Thoracic aorta (tissue), 2 donors: ENCODE results near the gene USP30. TPM values are rescaled to one million over a fixed set of nuclear protein-coding genes. Genes with fewer than 3 reads are reported as not detected.

Experiments
- ATAC-seq: fragments of 150-250 bp; one replicate; pipeline ENCODE4 v1.8.0; 2017; ENCODE audit warnings: low read depth; ENCODE audit not compliant: insufficient number of reproducible peaks, low FRiP score
- DNase-seq: peaks from one replicate; pipeline ENCODE4 v3.0.0-alpha.2; 2020; ENCODE audit warnings: low spot score
- H3K27ac ChIP-seq, 2 donors: fragments of 200-600 bp; sonication (generic); 1 replicate in 1 of 2; 2 replicates in 1 of 2; pipeline ENCODE4 v1.5.1; 2016; ENCODE audit warnings: mild to moderate bottlenecking in 2 of 2, moderate library complexity in 2 of 2
- H3K27me3 ChIP-seq: fragments of 200-600 bp; sonication (generic); replicated peaks from 2 replicates; pipeline ENCODE4 v1.6.0; 2016; ENCODE audit warnings: mild to moderate bottlenecking; ENCODE audit not compliant: insufficient read depth
- H3K36me3 ChIP-seq: fragments of 200-600 bp; sonication (generic); one replicate; pipeline ENCODE4 v1.5.1; 2016
- H3K4me1 ChIP-seq, 2 donors: fragments of 200-600 bp; sonication (generic); 1 replicate in 1 of 2; 2 replicates in 1 of 2; pipeline versions ENCODE4 v1.5.1 to v1.6.0; 2016; ENCODE audit warnings: low read depth in 2 of 2, mild to moderate bottlenecking in 1 of 2; ENCODE audit not compliant: control insufficient read depth in 1 of 2
- H3K4me3 ChIP-seq: fragments of 200-600 bp; sonication (generic); 2 replicates; pipeline ENCODE4 v1.5.1; 2016; ENCODE audit warnings: mild to moderate bottlenecking
- H3K9me3 ChIP-seq: fragments of 200-600 bp; sonication (generic); 2 replicates; pipeline ENCODE4 v1.5.1; 2016
- CTCF ChIP-seq: fragments of 200-600 bp; sonication (generic); IDR thresholded peaks from one replicate; pipeline ENCODE4 v1.5.1; 2019; ENCODE audit warnings: antibody characterized with exemption
- total RNA-seq, 2 donors: library from RNA; depleted of rRNA; stranded (reverse); fragments of >200 nt; gene quantifications; one replicate each; pipeline versions ENCODE4 v1.1.0 to v1.2.3, GENCODE V29; 2016

USP30 gene
- total RNA-seq, 2 donors from 2014 or later, result 9.5 to 27.5 TPM

GRCh38 chr12:109137055-109137454, 84.7 kb downstream of the USP30 start:
- no peaks in the 10 kb centered on the region for H3K9me3 ChIP-seq
- H3K4me3 ChIP-seq, result no peak overlapping the region
- H3K4me1 ChIP-seq, result peaks cover 0 to 6% of the 10 kb centered on the region in 2 donors
- H3K36me3 ChIP-seq, result no peaks in the 10 kb centered on the region
- no peak overlapping the region for H3K27ac ChIP-seq
- ATAC-seq (no peak), DNase-seq (no peak)
- H3K27me3 ChIP-seq, result no peaks in the 10 kb centered on the region
- TF ChIP-seq CTCF, result no peak

Other genes starting within 250 kb of the USP30 start
- gene SSH1, start 195.0 kb upstream of the USP30 start, total RNA-seq, result 10 to 100 TPM; 25.3 to 57.6 TPM
- not detected for gene DAO, start 172.5 kb upstream of the USP30 start, total RNA-seq
- gene SVOP, start 31.5 kb upstream of the USP30 start, total RNA-seq, result not detected
- gene ALKBH2, start 40.9 kb downstream of the USP30 start, total RNA-seq, result 10 to 100 TPM; 15.3 to 21.9 TPM
- gene UNG, start 45.0 kb downstream of the USP30 start, total RNA-seq, result 10 to 100 TPM in 1 of 2 donors, 1 to 10 TPM in 1; 9.1 to 11.0 TPM
- 10 to 100 TPM; 37.5 to 51.3 TPM for gene ACACB, start 64.0 kb downstream of the USP30 start, total RNA-seq